Prostate gland (tissue), 2 donors: ENCODE measurements around the gene TMC3.

Source experiments
- CTCF ChIP-seq, 4 experiments: fragments of 200-600 bp in 2 of 4; fragments of 450-650 bp in 2 of 4; sonication (generic) in 2 of 4; IDR thresholded peaks; 1 replicate in 3 of 4; 2 replicates in 1 of 4; pipeline ENCODE4 v1.5.1; 2016 to 2019; ENCODE audit warnings: antibody characterized with exemption in 4 of 4, mild to moderate bottlenecking in 2 of 4, moderate library complexity in 2 of 4
- POLR2A ChIP-seq: fragments of 450-650 bp; IDR thresholded peaks from one replicate; pipeline ENCODE4 v1.6.1; 2016; ENCODE audit warnings: antibody characterized with exemption, mild to moderate bottlenecking
- POLR2AphosphoS5 ChIP-seq: sonication (generic); formaldehyde crosslinking; IDR thresholded peaks from one replicate; pipeline ENCODE4 v1.6.1; 2017; ENCODE audit warnings: antibody characterized with exemption

GRCh38 chr15:81333363-81333762 is 40.6 kb downstream of the TMC3 start:
- TF ChIP-seq CTCF (IDR thresholded peaks at IDR 0.05) (no peak), POLR2AphosphoS5 (no peak), POLR2A (no peak)
